Mucosa of rectum (tissue), 2 donors: ENCODE data around the gene LATS2.
"Not testable (repeated sequence)": the region's sequence is repeated elsewhere in the genome, so short reads cannot be mapped to it uniquely, and the experiment has no call there.

ENCODE experiments used
- H3K27ac ChIP-seq, 2 donors: one replicate each; pipeline ENCODE4 v1.7.0; 2013; ENCODE audit warnings: inconsistent platforms in 2 of 2, low read depth in 2 of 2, low read length in 2 of 2
- H3K27me3 ChIP-seq, 2 donors: one replicate each; pipeline ENCODE4 v1.7.0; 2013; ENCODE audit warnings: low read length in 2 of 2; ENCODE audit not compliant: control insufficient read depth in 2 of 2, insufficient read depth in 2 of 2
- H3K36me3 ChIP-seq, 2 donors: one replicate each; pipeline ENCODE4 v1.7.0; 2013; ENCODE audit warnings: low read length in 2 of 2; ENCODE audit not compliant: control insufficient read depth in 2 of 2, insufficient read depth in 2 of 2
- H3K4me1 ChIP-seq, 2 donors: one replicate each; pipeline ENCODE4 v1.7.0; 2013; ENCODE audit warnings: low read length in 2 of 2, mild to moderate bottlenecking in 1 of 2; ENCODE audit not compliant: control insufficient read depth in 2 of 2, insufficient read depth in 2 of 2
- H3K4me3 ChIP-seq, 2 donors: one replicate each; pipeline ENCODE4 v1.7.0; 2013; ENCODE audit warnings: low read length in 2 of 2
- H3K9ac ChIP-seq, 2 donors: one replicate each; pipeline ENCODE4 v1.7.0; 2013; ENCODE audit warnings: low read length in 2 of 2, low read depth in 1 of 2, mild to moderate bottlenecking in 1 of 2
- H3K9me3 ChIP-seq, 2 donors: one replicate each; pipeline ENCODE4 v1.7.0; 2013; ENCODE audit warnings: low read length in 2 of 2; ENCODE audit not compliant: control insufficient read depth in 2 of 2
- donor health status: healthy.
- donor health status: Normal muscosa, but diverticular disease.

Gene LATS2

GRCh38 chr13:20955496-20955895 is 105.9 kb downstream of the LATS2 start:
- Histone ChIP-seq H3K4me1 (no peaks in the 10 kb centered on the region), H3K36me3 (no peaks in the 10 kb centered on the region), H3K27me3 (peaks cover 0 to 8% of the 10 kb centered on the region in 2 donors), H3K27ac (no peak overlapping the region), H3K4me3 (no peak overlapping the region), H3K9ac (no peak overlapping the region), H3K9me3 (no peaks in the 10 kb centered on the region)

- no peak overlapping the region for H3K27ac ChIP-seq
- no peaks in the 10 kb centered on the region for H3K36me3 ChIP-seq
- H3K9me3 ChIP-seq = no peaks in the 10 kb centered on the region
- no peak overlapping the region for H3K9ac ChIP-seq
- peaks cover 0 to 8% of the 10 kb centered on the region in 2 donors for H3K27me3 ChIP-seq
- H3K4me3 ChIP-seq = no peak overlapping the region
- no peaks in the 10 kb centered on the region for H3K4me1 ChIP-seq
Observed at GRCh38 chr13:20953245-20953931, 108.0 kb downstream of the LATS2 start.

GRCh38 chr13:20952838-20953237 is 108.5 kb downstream of the LATS2 start:
- peaks cover 0 to 8% of the 10 kb centered on the region in 2 donors for H3K27me3 ChIP-seq
- H3K9me3 ChIP-seq = no peaks in the 10 kb centered on the region
- H3K9ac ChIP-seq = no peak overlapping the region
- no peak overlapping the region for H3K4me3 ChIP-seq
- no peaks in the 10 kb centered on the region for H3K4me1 ChIP-seq
- no peaks in the 10 kb centered on the region for H3K36me3 ChIP-seq
- no peak overlapping the region for H3K27ac ChIP-seq

- not testable (repeated sequence) for H3K4me3 ChIP-seq, H3K36me3 ChIP-seq, H3K9ac ChIP-seq, H3K4me1 ChIP-seq, H3K27ac ChIP-seq, H3K27me3 ChIP-seq, H3K9me3 ChIP-seq
Observed at GRCh38 chr13:20948001-20948400, 113.4 kb downstream of the LATS2 start.

- Histone ChIP-seq H3K9ac (no peak overlapping the region), H3K27me3 (no peaks in the 10 kb centered on the region), H3K9me3 (no peaks in the 10 kb centered on the region), H3K4me3 (peak overlapping the region in 1 of 2 donors; percentile 16), H3K36me3 (no peaks in the 10 kb centered on the region), H3K27ac (no peak overlapping the region), H3K4me1 (peaks cover 7% of the 10 kb centered on the region in 2 donors)
Observed at GRCh38 chr13:20945952-20946383, 115.4 kb downstream of the LATS2 start.

- H3K27me3 ChIP-seq = no peaks in the 10 kb centered on the region
- peak overlapping the region in 1 of 2 donors; percentile 24 for H3K9ac ChIP-seq
- H3K4me1 ChIP-seq = peaks cover 7% of the 10 kb centered on the region in 2 donors
- H3K9me3 ChIP-seq = no peaks in the 10 kb centered on the region
- peak overlapping the region; percentile 1 to 43 for H3K4me3 ChIP-seq
- H3K36me3 ChIP-seq = no peaks in the 10 kb centered on the region
- H3K27ac ChIP-seq = peak overlapping the region; percentile 46 to 75
Observed at GRCh38 chr13:20942938-20943559, 118.3 kb downstream of the LATS2 start.

- H3K36me3 ChIP-seq, H3K27ac ChIP-seq, H3K9me3 ChIP-seq, H3K9ac ChIP-seq, H3K27me3 ChIP-seq, H3K4me3 ChIP-seq, H3K4me1 ChIP-seq: not testable (repeated sequence)
Observed at GRCh38 chr13:20940511-20940910, 120.9 kb downstream of the LATS2 start.

- Histone ChIP-seq H3K9me3 (no peaks in the 10 kb centered on the region), H3K4me1 (peaks cover 7% of the 10 kb centered on the region in 2 donors), H3K27me3 (no peaks in the 10 kb centered on the region), H3K9ac (no peak overlapping the region), H3K36me3 (no peaks in the 10 kb centered on the region), H3K4me3 (no peak overlapping the region), H3K27ac (no peak overlapping the region)
Observed at GRCh38 chr13:20940083-20940482, 121.3 kb downstream of the LATS2 start.

- Histone ChIP-seq H3K9me3 (no peaks in the 10 kb centered on the region), H3K27me3 (no peaks in the 10 kb centered on the region), H3K27ac (no peak overlapping the region), H3K4me1 (peaks cover 7% of the 10 kb centered on the region in 2 donors), H3K36me3 (no peaks in the 10 kb centered on the region), H3K9ac (no peak overlapping the region), H3K4me3 (no peak overlapping the region)
Observed at GRCh38 chr13:20939662-20940061, 121.7 kb downstream of the LATS2 start.

GRCh38 chr13:20938302-20938701 is 123.1 kb downstream of the LATS2 start:
- Histone ChIP-seq H3K9me3 (no peaks in the 10 kb centered on the region), H3K27ac (no peak overlapping the region), H3K36me3 (no peaks in the 10 kb centered on the region), H3K4me1 (peaks cover 5 to 6% of the 10 kb centered on the region in 2 donors), H3K4me3 (no peak overlapping the region), H3K27me3 (no peaks in the 10 kb centered on the region), H3K9ac (no peak overlapping the region)
